HS-27A (cell line): ENCODE measurements around the gene TCF21.
"Not testable (repeated sequence)": the region's sequence is repeated elsewhere in the genome, so short reads cannot be mapped to it uniquely, and the experiment has no call there.

ENCODE experiments used
- DNase-seq: peaks from one replicate; pipeline ENCODE4 v3.0.0-alpha.2; 2012; ENCODE audit warnings: low read depth, missing footprints

Gene TCF21

DNA sequence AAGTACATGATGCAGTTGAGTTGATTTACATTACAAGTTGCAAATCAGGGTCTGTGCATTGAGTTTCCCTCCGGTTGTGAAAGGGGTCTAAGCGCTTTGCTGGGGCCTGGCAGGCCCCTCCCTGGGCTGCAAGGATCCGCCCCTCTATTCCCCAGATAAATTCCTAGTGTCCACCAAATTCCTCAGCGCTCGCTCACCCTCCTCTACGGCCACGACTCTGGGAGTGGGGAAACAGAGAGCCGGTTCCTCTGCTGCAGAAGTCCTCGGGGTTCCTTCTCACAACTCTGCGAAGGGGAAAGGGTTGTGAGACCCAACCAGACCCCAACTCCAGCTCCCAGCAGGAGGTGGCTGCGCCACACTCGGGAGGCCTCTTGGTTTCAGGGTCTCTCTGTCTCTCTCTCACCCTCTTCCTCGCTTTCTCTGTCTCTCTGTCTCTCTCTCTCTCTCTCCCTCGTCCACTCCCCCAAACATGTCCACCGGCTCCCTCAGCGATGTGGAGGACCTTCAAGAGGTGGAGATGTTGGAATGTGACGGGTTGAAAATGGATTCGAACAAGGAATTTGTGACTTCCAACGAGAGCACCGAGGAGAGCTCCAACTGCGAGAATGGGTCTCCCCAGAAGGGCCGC, at the start of gene TCF21:
TCF21 (plus strand) TSS at position 185 of the 628 bp plus-strand sequence; CDS start at position 470, 285 bp downstream.
- DNase-seq: no peak

- DNase-seq: no peak
These were observed 47.7 kb upstream of the TCF21 start for GRCh38 chr6:133841176-133841575.

DNA sequence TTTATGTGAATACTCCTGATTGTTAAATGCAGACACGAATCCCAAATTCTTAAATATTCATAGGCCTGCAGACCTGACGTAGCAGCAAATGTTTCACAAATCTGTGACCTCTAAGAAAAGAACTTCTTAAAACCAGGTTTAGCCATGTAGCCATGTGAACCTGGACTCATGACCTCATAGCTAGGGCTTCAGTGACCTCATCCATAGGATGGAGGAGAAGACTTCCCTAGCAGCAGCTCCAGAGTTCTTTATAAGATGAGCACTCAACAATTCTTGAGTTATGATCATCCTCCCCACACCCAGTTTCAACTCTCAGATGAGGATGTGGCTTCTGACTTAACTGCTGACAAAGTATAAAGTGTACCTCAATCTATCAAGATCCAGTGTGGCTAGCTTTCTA, 45.8 kb upstream of the TCF21 start:
- DNase-seq: no peak

DNA sequence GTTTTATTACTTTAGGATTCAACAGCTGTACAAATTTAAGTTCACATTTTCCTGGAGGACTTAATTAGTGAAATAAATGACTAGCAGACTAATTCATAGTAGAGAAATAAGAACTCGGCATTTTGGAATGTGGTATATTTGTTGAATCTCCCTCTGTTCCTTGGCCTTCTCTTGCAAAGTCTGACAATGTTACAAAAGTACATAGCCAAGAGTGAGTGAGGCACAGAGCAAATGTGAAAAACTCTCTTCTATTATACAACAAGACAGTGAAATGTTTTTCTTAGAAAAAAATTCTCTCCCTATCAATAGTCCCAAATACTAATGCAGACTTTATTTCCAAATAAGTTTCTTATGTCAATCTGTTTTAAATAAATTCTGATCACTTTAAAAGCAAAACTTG, 44.2 kb upstream of the TCF21 start:
- DNase-seq: no peak

GRCh38 chr6:133854041-133854363, 34.9 kb upstream of the TCF21 start:
- no peak for DNase-seq

GRCh38 chr6:133854364-133855275, 34.3 kb upstream of the TCF21 start:
- no peak for DNase-seq

DNA sequence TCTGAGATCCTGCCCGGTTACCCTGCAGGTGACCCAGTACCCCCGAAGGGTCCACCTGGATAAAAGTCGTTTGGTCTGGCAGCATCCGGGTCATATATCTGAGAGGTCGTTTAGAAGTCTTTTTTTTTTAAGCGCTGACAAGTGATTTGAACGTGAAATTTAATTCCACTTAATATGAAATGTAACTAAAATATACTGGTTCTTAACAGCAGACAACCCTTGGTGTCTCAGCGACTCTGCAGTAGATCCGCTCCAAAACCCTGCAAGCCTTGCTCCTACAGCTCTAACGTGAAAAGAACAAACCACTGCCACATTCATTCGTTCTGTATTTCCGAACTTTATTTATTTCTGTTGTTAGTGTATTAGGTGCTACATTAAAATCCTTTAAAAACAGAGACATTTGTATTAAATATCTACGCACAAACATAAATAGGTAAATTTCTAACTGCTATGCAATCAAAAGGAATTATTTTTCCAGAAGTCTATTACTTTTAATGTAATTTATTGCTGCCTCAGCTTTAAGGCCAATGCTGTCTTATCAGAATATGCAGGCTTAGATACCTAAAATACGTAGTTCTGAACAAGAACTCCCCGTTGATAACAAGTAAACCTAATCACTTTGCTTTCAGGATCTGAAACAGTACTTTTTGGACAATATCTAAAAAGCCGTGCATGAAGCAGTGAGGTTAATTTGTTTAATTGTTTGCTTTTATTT, 33.5 kb upstream of the TCF21 start:
- DNase-seq: no peak

DNA sequence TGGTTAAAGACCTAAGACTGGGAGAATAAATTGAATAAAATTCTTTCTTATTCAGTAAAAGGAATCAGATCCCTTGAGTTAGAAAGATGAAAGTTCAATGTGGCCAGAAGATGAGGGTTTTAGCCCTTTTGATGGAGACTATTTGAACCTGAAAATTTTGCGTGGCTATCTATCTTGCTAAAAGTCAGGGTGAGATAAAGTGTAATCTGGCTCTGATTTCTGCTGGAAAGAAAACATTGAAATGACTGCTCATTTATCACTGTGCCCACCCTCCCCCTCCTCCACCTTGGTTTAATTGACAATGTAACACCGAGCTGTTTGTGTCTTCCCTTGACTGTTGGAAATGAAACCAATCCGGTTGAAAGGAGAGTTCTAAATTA, 32.9 kb upstream of the TCF21 start:
- DNase-seq: no peak

- no peak for DNase-seq
These were observed 32.0 kb upstream of the TCF21 start for GRCh38 chr6:133856911-133857310.

GRCh38 chr6:133857696-133858095, 31.2 kb upstream of the TCF21 start:
- no peak for DNase-seq

DNA sequence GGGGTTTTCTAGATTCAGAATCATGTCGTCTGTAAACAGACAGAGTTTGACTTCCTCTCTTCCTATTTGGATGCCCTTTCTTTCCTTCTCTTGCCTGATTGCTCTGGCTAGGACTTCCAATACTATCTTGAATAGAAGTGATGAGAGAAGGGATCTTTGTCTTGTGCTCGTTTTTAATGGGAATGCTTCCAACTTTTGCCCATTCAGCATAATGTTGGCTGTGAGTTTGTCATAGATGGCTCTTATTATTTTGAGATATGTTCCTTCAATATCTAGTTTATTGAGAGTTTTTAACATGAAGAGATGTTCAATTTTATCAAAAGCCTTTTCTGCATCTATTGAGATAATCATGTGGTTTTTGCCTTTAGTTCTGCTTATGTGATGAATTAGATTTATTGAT, 27.6 kb upstream of the TCF21 start:
- not testable (repeated sequence) for DNase-seq

- no peak for DNase-seq
These were observed 25.7 kb upstream of the TCF21 start for GRCh38 chr6:133863228-133863627.

- no peak for DNase-seq
These were observed 23.2 kb upstream of the TCF21 start for GRCh38 chr6:133865680-133866079.

DNA sequence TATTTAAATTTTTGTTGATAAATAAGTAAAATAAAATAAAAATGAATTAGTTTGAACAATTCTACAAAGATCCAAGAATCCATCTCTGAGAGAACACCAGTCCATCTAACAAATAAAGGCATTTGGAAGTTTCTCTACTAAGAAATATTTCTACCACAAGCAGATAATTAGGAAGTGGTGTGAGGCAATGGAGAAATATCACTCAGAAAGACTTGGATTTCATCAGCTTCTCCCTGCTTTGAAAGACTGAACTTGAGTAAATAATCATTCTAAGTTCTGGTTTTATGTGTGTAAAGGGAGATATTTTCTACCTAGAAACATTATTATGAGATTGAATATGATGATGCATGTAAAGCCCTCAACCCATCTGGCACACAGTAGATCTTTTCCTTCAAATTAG, 17.8 kb upstream of the TCF21 start:
- no peak for DNase-seq

DNA sequence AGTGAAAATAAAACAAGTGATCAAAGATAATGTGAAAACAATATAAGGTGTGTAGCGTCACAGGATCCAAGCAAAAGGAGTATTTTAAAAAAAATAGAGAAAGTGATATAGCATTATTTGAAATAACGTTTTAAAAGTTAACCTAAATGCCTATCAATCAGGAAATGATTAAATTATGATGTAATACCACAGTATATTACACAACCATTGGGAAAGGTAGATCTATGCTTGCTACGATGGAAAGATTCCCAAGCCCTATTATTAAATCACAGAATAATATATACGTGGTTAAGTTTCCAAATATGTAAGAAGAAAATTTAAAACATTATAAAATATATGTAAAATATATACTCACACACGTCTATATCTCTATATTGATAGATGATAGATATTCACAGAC, 15.4 kb upstream of the TCF21 start:
- no peak for DNase-seq

GRCh38 chr6:133877116-133877515, 11.8 kb upstream of the TCF21 start:
- DNase-seq: no peak

GRCh38 chr6:133880006-133880405, 8.9 kb upstream of the TCF21 start:
- DNase-seq: no peak

GRCh38 chr6:133880896-133881295, 8.0 kb upstream of the TCF21 start:
- DNase-seq: no peak

DNA sequence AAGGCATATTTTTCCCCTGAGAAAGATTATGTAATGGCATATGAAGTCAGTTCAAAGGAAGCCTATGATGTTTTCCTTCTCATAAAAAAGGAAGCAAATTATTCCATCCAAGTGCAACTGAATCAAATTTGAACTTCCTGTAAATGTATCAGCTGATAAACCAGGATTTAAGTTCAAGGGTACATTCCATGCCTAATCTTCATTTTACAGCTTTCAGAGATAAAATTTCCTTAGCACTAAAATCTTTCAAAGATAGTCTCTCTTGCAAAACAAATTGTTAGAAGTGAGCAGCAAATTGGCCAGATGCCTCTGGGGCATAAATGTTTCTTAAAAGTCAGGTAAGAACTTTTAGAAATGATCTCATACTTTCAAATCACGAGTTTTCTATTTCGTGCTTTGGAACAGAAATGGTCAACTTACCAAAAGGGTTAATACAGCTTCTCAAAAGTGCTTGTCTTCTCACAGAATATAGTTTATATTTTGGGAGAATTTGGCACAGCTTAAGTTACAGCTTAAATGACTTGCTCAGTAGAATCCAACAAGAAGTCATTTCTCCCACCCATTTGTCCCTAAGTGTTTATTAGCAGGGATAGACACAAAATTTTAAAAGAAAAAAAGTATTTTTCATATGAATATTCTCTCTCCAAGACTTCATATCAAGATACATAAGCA, 2.7 kb upstream of the TCF21 start:
- DNase-seq: no peak

GRCh38 chr6:133887156-133887879, 1.6 kb upstream of the TCF21 start:
- DNase-seq: no peak

DNA sequence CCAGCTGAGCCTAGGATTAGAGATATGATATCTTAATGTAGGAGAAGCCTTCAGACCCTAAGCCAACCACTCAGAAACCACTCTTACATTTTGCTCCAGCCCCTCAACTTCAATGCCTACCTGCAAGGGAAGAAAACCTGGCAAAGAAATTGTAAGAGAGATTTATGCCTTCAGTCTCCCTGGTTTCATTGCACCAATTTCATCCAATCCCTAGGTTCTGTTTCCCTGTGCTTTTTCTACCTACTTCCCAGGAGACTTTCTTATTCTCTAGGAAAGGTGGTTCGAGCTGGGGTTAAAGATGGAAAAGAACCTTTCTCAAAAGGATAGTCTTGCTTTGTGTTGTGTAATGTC, 1.1 kb upstream of the TCF21 start:
- no peak for DNase-seq
